Activated B cell treated with CpG ODN at 0.5 μM for 24 hours (primary cell): ENCODE data around the gene DHRS12. TPM values are rescaled to one million over a fixed set of nuclear protein-coding genes. Genes with fewer than 3 reads are reported as not detected.

Source experiments
- ATAC-seq: fragments of 200-7000 bp; cut with Tn5 transposase; one replicate; pipeline ENCODE4 v1.10.0; 2021; ENCODE audit warnings: low read depth, mild to moderate bottlenecking, moderate library complexity
- CTCF ChIA-PET: fragments of 350-600 bp; sonication (Branson Sonifier 250); formaldehyde crosslinking; loops from one replicate; lab custom pipeline; 2021; ENCODE audit warnings: antibody characterized with exemption; lab: Charles Lee
- POLR2A ChIA-PET: fragments of 350-600 bp; sonication (Branson Sonifier 250); formaldehyde crosslinking; loops from one replicate; lab custom pipeline; 2021; ENCODE audit warnings: antibody characterized with exemption; lab: Charles Lee
- DNase-seq: peaks from one replicate; pipeline ENCODE4 v3.0.0; 2022
- H3K27ac Mint-ChIP-seq: one replicate; pipeline ENCODE4 v1.8.0; 2020; ENCODE audit warnings: mixed read lengths
- H3K27me3 Mint-ChIP-seq: one replicate; pipeline ENCODE4 v1.8.0; 2021; ENCODE audit warnings: mixed read lengths
- H3K36me3 Mint-ChIP-seq: one replicate; pipeline ENCODE4 v1.8.0; 2021; ENCODE audit warnings: low read depth, mixed read lengths
- H3K4me1 Mint-ChIP-seq: one replicate; pipeline ENCODE4 v1.8.0; 2021; ENCODE audit warnings: mixed read lengths
- H3K4me3 Mint-ChIP-seq: one replicate; pipeline ENCODE4 v1.8.0; 2020; ENCODE audit warnings: mild to moderate bottlenecking, mixed read lengths
- H3K9me3 Mint-ChIP-seq: one replicate; pipeline ENCODE4 v1.8.0; 2020; ENCODE audit warnings: mixed read lengths
- intact Hi-C: fragments of 100-400 bp; cut with micrococcal nuclease; formaldehyde crosslinking; loops from one replicate; pipeline ENCODE4 v1.15.1; 2024
- total RNA-seq: library from RNA; stranded (reverse); gene quantifications from 2 replicates; pipeline ENCODE4 v1.2.3, GENCODE V29; 2022
- TF ChIP-seq, protein P1 (sequence below): fragments of 200-600 bp; IDR thresholded peaks from one replicate; pipeline ENCODE4 v1.8.0; 2022; ENCODE audit warnings: antibody characterized with exemption, mild to moderate bottlenecking

Gene DHRS12
- total RNA-seq, 1 donor from 2014 or later, result 14.1 TPM

DNA sequence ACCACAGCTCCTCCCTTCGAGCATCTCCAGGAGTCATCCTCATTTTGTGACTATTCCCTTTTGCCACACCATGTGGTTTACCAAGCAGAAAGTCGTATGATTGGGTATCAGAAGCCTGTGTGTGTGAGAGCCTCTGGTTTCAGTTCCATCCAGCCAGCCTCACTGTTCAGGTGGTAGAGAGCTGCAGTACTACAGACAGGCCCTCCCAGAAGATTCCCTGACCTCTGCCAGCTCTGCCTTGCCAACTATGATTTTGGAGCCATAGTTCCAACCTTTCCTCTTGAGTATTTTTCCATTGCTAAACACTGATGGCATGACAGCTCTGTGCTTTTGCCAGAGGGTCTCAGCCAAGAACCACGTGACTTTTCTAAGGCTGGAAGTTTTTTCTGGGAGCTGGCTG is 82.5 kb downstream of the DHRS12 start:
- ChIA-PET POLR2A (interaction anchor here (1.8 kb wide), 1 partner anchor 268 kb away, joined by 5 read pairs; the partner anchor contains the start of gene INTS6), CTCF (no interaction called here)
- Mint-ChIP-seq H3K4me1 (peaks cover 15% of the 10 kb centered on the region), H3K36me3 (peaks cover 25% of the 10 kb centered on the region), H3K27me3 (no peaks in the 10 kb centered on the region), H3K4me3 (no peak overlapping the region), H3K9me3 (no peaks in the 10 kb centered on the region), H3K27ac (peak overlapping the region; percentile 51)
- DNase-seq (no peak), ATAC-seq (peak; percentile 28)
- intact Hi-C loops, result loop anchor here (10.0 kb wide), 1 partner anchor 47 kb away; no protein-coding TSS in a partner anchor
- TF ChIP-seq, protein P1, sequence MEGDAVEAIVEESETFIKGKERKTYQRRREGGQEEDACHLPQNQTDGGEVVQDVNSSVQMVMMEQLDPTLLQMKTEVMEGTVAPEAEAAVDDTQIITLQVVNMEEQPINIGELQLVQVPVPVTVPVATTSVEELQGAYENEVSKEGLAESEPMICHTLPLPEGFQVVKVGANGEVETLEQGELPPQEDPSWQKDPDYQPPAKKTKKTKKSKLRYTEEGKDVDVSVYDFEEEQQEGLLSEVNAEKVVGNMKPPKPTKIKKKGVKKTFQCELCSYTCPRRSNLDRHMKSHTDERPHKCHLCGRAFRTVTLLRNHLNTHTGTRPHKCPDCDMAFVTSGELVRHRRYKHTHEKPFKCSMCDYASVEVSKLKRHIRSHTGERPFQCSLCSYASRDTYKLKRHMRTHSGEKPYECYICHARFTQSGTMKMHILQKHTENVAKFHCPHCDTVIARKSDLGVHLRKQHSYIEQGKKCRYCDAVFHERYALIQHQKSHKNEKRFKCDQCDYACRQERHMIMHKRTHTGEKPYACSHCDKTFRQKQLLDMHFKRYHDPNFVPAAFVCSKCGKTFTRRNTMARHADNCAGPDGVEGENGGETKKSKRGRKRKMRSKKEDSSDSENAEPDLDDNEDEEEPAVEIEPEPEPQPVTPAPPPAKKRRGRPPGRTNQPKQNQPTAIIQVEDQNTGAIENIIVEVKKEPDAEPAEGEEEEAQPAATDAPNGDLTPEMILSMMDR, result no peak

DNA sequence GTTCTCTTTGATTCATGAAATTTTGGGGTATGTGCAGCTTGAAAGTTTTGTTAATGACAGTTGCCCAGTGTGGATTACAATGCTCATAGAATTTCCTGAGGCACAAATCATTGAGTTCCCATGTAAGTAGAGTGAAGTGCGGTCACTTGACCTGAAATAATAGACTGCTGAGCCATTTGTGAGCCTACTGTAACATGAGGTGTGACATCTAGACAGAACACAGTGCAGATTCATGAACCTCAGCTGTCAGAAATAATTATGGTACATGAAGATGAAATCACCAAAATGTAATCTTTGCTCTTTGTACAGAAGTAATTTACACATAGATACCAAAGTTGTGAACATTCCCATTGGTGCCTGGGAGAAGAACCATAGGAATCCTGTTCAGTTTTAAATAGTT is 84.6 kb downstream of the DHRS12 start:
- Mint-ChIP-seq H3K27me3 (no peaks in the 10 kb centered on the region), H3K36me3 (peaks cover 18% of the 10 kb centered on the region), H3K4me1 (peaks cover 15% of the 10 kb centered on the region), H3K9me3 (no peaks in the 10 kb centered on the region), H3K4me3 (no peak overlapping the region), H3K27ac (no peak overlapping the region)
- CTCF ChIA-PET, result no interaction called here
- TF ChIP-seq, protein P1, result no peak
- no peak for DNase-seq
- no peak for ATAC-seq
- POLR2A ChIA-PET, result no interaction called here
- intact Hi-C loops, result no loop called here

Other genes with a start within 250 kb of the DHRS12 start
- 16.8 and 20.8 TPM in 2 replicates for gene WDFY2, start 219.7 kb downstream of the DHRS12 start, total RNA-seq
- not detected in 2 replicates for gene TMEM272, start 41.0 kb upstream of the DHRS12 start, total RNA-seq
- not detected in 2 replicates for gene CCDC70, start 57.8 kb upstream of the DHRS12 start, total RNA-seq
- gene ATP7B, start 207.3 kb upstream of the DHRS12 start, total RNA-seq, result 0.29 and 0.40 TPM in 2 replicates
- 31.8 and 36.9 TPM in 2 replicates for gene ALG11, start 208.2 kb upstream of the DHRS12 start, total RNA-seq
- 9.3 and 11.7 TPM in 2 replicates for gene UTP14C, start 220.5 kb upstream of the DHRS12 start, total RNA-seq